B cell (primary cell): ENCODE measurements around the gene TECTA. TPM values are rescaled to one million over a fixed set of nuclear protein-coding genes. Genes with fewer than 3 reads are reported as not detected.

Experiments
- ATAC-seq: fragments of 200-7000 bp; cut with Tn5 transposase; one replicate; pipeline ENCODE4 v1.10.0; 2021; ENCODE audit warnings: low read depth, mild to moderate bottlenecking, moderate number of reproducible peaks, moderate library complexity
- CTCF ChIA-PET: fragments of 350-600 bp; sonication (Branson Sonifier 250); formaldehyde crosslinking; loops from one replicate; lab custom pipeline; 2021; ENCODE audit warnings: antibody characterized with exemption, inconsistent platforms; lab: Charles Lee
- POLR2A ChIA-PET: fragments of 350-600 bp; sonication (Branson Sonifier 250); formaldehyde crosslinking; loops from one replicate; lab custom pipeline; 2021; ENCODE audit warnings: antibody characterized with exemption; lab: Charles Lee
- DNase-seq: peaks from one replicate; pipeline ENCODE4 v3.0.0; 2013
- H2AFZ ChIP-seq: 2 replicates; pipeline ENCODE4 v1.6.1; 2012; ENCODE audit warnings: mild to moderate bottlenecking, low read depth, low read length; ENCODE audit not compliant: insufficient read depth, poor library complexity, severe bottlenecking
- H3K27ac ChIP-seq, 2 donors: 1 replicate in 1 of 2; 2 replicates in 1 of 2; pipeline ENCODE4 v1.5.1; 2012 to 2013; ENCODE audit warnings: low read length in 2 of 2, mild to moderate bottlenecking in 2 of 2, moderate library complexity in 1 of 2
- H3K27me3 ChIP-seq, 4 experiments: fragments of 200-600 bp in 1 of 4; sonication (generic) in 1 of 4; replicated peaks in 1 of 4; 1 replicate in 2 of 4; 2 replicates in 2 of 4; pipeline versions ENCODE4 v1.6.1 to v1.7.0; 2013 to 2016; ENCODE audit warnings: low read length in 3 of 4, mild to moderate bottlenecking in 2 of 4, mixed read lengths in 1 of 4, moderate library complexity in 1 of 4; ENCODE audit not compliant: insufficient read depth in 4 of 4, control insufficient read depth in 3 of 4; ENCODE audit errors: control extremely low read depth in 1 of 4
- H3K36me3 ChIP-seq, 2 experiments: replicated peaks in 1 of 2; 1 replicate in 1 of 2; 2 replicates in 1 of 2; pipeline versions ENCODE4 v1.6.1 to v1.7.1; 2013; ENCODE audit warnings: low read length in 1 of 2; ENCODE audit not compliant: insufficient read depth in 2 of 2, control insufficient read depth in 1 of 2; ENCODE audit errors: control extremely low read depth in 1 of 2, extremely low read depth in 1 of 2
- H3K4me1 ChIP-seq, 2 donors: fragments of 200-600 bp in 1 of 2; sonication (generic) in 1 of 2; 1 replicate in 1 of 2; 2 replicates in 1 of 2; pipeline versions ENCODE4 v1.5.1 to v1.6.1; 2013 to 2017; ENCODE audit warnings: low read length in 2 of 2; ENCODE audit not compliant: control insufficient read depth in 2 of 2, insufficient read depth in 2 of 2
- H3K4me2 ChIP-seq: replicated peaks from 2 replicates; pipeline ENCODE3; 2012; ENCODE audit warnings: mild to moderate bottlenecking, low read depth, low read length; ENCODE audit not compliant: poor library complexity, severe bottlenecking
- H3K4me3 ChIP-seq, 5 experiments: fragments of 200-600 bp in 1 of 5; sonication (generic) in 1 of 5; 1 replicate in 3 of 5; 2 replicates in 2 of 5; pipeline versions ENCODE4 v1.5.1 to v1.7.0; 2011 to 2016; ENCODE audit warnings: low read length in 4 of 5, mild to moderate bottlenecking in 4 of 5, low read depth in 2 of 5, control low read depth in 1 of 5, moderate library complexity in 1 of 5; ENCODE audit not compliant: insufficient read depth in 1 of 5; ENCODE audit errors: control extremely low read depth in 1 of 5, extremely low read depth in 1 of 5
- H3K79me2 ChIP-seq: fragments of 200-600 bp; sonication (generic); one replicate; pipeline ENCODE4 v1.6.0; 2016; ENCODE audit warnings: low read length; ENCODE audit not compliant: control insufficient read depth, insufficient read depth
- H3K9ac ChIP-seq: fragments of 200-600 bp; sonication (generic); 2 replicates; pipeline ENCODE4 v1.6.1; 2017; ENCODE audit warnings: mild to moderate bottlenecking, low read length, moderate library complexity
- H3K9me3 ChIP-seq, 3 donors: one replicate each; pipeline versions ENCODE4 v1.6.1 to v1.7.1; 2013; ENCODE audit warnings: low read length in 2 of 3; ENCODE audit not compliant: control insufficient read depth in 2 of 3, insufficient read depth in 1 of 3; ENCODE audit errors: control extremely low read depth in 1 of 3
- H4K20me1 ChIP-seq: 2 replicates; pipeline ENCODE4 v1.6.0; 2012; ENCODE audit warnings: mild to moderate bottlenecking, low read length; ENCODE audit not compliant: insufficient read depth, control insufficient read depth, poor library complexity, severe bottlenecking
- H3K27ac Mint-ChIP-seq: one replicate; pipeline ENCODE4 v1.8.0; 2021; ENCODE audit warnings: mixed read lengths
- H3K27me3 Mint-ChIP-seq: one replicate; pipeline ENCODE4 v1.8.0; 2021; ENCODE audit warnings: mixed read lengths
- H3K4me1 Mint-ChIP-seq: one replicate; pipeline ENCODE4 v1.8.0; 2021; ENCODE audit warnings: mixed read lengths
- H3K4me3 Mint-ChIP-seq: one replicate; pipeline ENCODE4 v1.8.0; 2021; ENCODE audit warnings: mixed read lengths
- H3K9me3 Mint-ChIP-seq: one replicate; pipeline ENCODE4 v1.8.0; 2022; ENCODE audit warnings: mixed read lengths; ENCODE audit not compliant: insufficient read depth
- CTCF ChIP-seq: fragments of 200-600 bp; IDR thresholded peaks from one replicate; pipeline ENCODE4 v1.8.0; 2022; ENCODE audit warnings: antibody characterized with exemption, mild to moderate bottlenecking
- EZH2 ChIP-seq: IDR thresholded peaks from 2 replicates; pipeline ENCODE4 v1.6.1; 2012; ENCODE audit warnings: borderline replicate concordance, low read depth, mild to moderate bottlenecking, moderate library complexity, low read length; ENCODE audit not compliant: insufficient read depth, poor library complexity, severe bottlenecking
- WGBS: methylation state at CpG from one replicate; pipeline ENCODE4 v1.1.5; 2013; ENCODE audit warnings: missing lambda C conversion rate; ENCODE audit not compliant: insufficient coverage; 5-methylcytosine and 5-hydroxymethylcytosine counted together
- intact Hi-C: fragments of 100-400 bp; cut with micrococcal nuclease; formaldehyde crosslinking; loops from one replicate; pipeline ENCODE4 v1.10.0; 2022
- polyA plus RNA-seq: library from polyadenylated mRNA; depleted of rRNA; stranded (reverse); fragments of >200 nt; gene quantifications from 2 replicates; pipeline ENCODE4 v1.2.3, GENCODE V29; 2012
- total RNA-seq, 2 donors: library from RNA; stranded (reverse); fragments of 120-200 nt in 1 of 2; gene quantifications; 1 replicate in 1 of 2; 2 replicates in 1 of 2; pipeline versions ENCODE4 v1.2.3 to v1.2.4, GENCODE V29; 2013 to 2022

TECTA gene
- total and polyA plus RNA-seq, 2 donors (not counting 1 experiment from before 2014, with no cell fraction given) = 0.47 to 0.51 TPM

- no peaks in the 10 kb centered on the region for H4K20me1 ChIP-seq
- H3K4me3 ChIP-seq = no peak overlapping the region
- no peak overlapping the region for H3K9ac ChIP-seq
- H3K9me3 ChIP-seq = peaks cover 0 to 5% (median 0%) of the 10 kb centered on the region in 3 donors
- H3K79me2 ChIP-seq = no peaks in the 10 kb centered on the region
- ATAC-seq (no peak), DNase-seq (no peak)
- H2AFZ ChIP-seq = no peak overlapping the region
- Mint-ChIP-seq H3K9me3 (no peaks in the 10 kb centered on the region), H3K27me3 (peaks cover 22% of the 10 kb centered on the region), H3K27ac (no peak overlapping the region), H3K4me3 (no peak overlapping the region), H3K4me1 (no peaks in the 10 kb centered on the region)
- TF ChIP-seq CTCF = no peak
- no peak for TF ChIP-seq EZH2
- H3K4me1 ChIP-seq = no peaks in the 10 kb centered on the region
- intact Hi-C loops = no loop called here
- CTCF ChIA-PET = no interaction called here
- POLR2A ChIA-PET = no interaction called here
- no peaks in the 10 kb centered on the region for H3K36me3 ChIP-seq
- WGBS = 100% methylated on average over 1 of the region's 5 CpGs
- H3K27me3 ChIP-seq = peaks cover 0 to 5% (median 2%) of the 10 kb centered on the region in 4 experiments
- H3K4me2 ChIP-seq = no peak overlapping the region
- no peak overlapping the region for H3K27ac ChIP-seq
Measured at GRCh38 chr11:121221496-121222200, 120.6 kb downstream of the TECTA start.

- ChIA-PET CTCF (no interaction called here), POLR2A (no interaction called here)
- Histone ChIP-seq H3K9me3 (peaks cover 0 to 9% (median 0%) of the 10 kb centered on the region in 3 donors), H3K4me1 (no peaks in the 10 kb centered on the region), H3K4me2 (no peak overlapping the region), H4K20me1 (no peaks in the 10 kb centered on the region), H2AFZ (no peak overlapping the region), H3K79me2 (no peaks in the 10 kb centered on the region), H3K27me3 (peaks cover 0 to 5% (median 2%) of the 10 kb centered on the region in 4 experiments), H3K27ac (no peak overlapping the region), H3K9ac (no peak overlapping the region), H3K4me3 (no peak overlapping the region), H3K36me3 (no peaks in the 10 kb centered on the region)
- ATAC-seq (no peak), DNase-seq (no peak)
- Mint-ChIP-seq H3K4me3 (no peak overlapping the region), H3K27ac (no peak overlapping the region), H3K4me1 (no peaks in the 10 kb centered on the region), H3K27me3 (peaks cover 18% of the 10 kb centered on the region), H3K9me3 (peaks cover 3% of the 10 kb centered on the region)
- WGBS = 88% methylated on average over 4 of the region's 4 CpGs
- TF ChIP-seq CTCF = no peak
- no peak for TF ChIP-seq EZH2
- intact Hi-C loops = no loop called here
Measured at GRCh38 chr11:121223161-121223560, 122.1 kb downstream of the TECTA start.
